Measurements from ENCODE around the gene HSPB7. TPM values are rescaled to one million over a fixed set of nuclear protein-coding genes. Genes with fewer than 3 reads are reported as not detected.

The HSPB7 gene
- total RNA-seq, 3 donors from 2014 or later (not counting 1 experiment from before 2014, with no cell fraction given) = not detected

DNA sequence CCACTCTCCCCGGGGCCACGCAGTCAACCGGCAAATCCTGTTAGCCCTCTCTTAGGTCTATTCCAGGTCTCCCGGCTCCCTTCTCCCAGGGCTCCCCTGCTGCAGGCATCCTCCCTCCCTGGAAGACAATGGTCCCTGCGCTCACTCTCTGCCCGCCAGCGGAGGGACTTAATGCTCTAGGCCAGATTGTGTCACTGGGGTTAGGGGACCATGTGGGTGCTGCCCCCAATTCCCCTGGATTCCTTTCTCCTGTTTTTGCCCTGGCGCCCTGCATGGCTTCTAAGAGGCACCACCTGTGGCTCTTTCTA, 47.4 kb upstream of the HSPB7 start:
- H3K36me3 ChIP-seq (ENCODE audit: control insufficient read depth, insufficient read depth, low read length) = no peaks in the 10 kb centered on the region
- H3K4me1 Mint-ChIP-seq = peaks cover 20 to 25% of the 10 kb centered on the region in 2 donors
- H3K27ac Mint-ChIP-seq = peak overlapping the region in 1 of 2 donors; percentile 68
- no peaks in the 10 kb centered on the region for H3K9me3 ChIP-seq (ENCODE audit: control insufficient read depth, insufficient read depth, low read length)
- H3K9me3 Mint-ChIP-seq = no peaks in the 10 kb centered on the region
- intact Hi-C loops (cut with micrococcal nuclease) = no loop called here
- TF ChIP-seq, protein P1, sequence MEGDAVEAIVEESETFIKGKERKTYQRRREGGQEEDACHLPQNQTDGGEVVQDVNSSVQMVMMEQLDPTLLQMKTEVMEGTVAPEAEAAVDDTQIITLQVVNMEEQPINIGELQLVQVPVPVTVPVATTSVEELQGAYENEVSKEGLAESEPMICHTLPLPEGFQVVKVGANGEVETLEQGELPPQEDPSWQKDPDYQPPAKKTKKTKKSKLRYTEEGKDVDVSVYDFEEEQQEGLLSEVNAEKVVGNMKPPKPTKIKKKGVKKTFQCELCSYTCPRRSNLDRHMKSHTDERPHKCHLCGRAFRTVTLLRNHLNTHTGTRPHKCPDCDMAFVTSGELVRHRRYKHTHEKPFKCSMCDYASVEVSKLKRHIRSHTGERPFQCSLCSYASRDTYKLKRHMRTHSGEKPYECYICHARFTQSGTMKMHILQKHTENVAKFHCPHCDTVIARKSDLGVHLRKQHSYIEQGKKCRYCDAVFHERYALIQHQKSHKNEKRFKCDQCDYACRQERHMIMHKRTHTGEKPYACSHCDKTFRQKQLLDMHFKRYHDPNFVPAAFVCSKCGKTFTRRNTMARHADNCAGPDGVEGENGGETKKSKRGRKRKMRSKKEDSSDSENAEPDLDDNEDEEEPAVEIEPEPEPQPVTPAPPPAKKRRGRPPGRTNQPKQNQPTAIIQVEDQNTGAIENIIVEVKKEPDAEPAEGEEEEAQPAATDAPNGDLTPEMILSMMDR (IDR thresholded peaks at IDR 0.05) = no peak
- H3K4me3 ChIP-seq (ENCODE audit: low read length) = no peak overlapping the region
- H3K27me3 ChIP-seq (ENCODE audit: control insufficient read depth, insufficient read depth, low read length) = no peaks in the 10 kb centered on the region
- H3K4me1 ChIP-seq (ENCODE audit: control insufficient read depth, insufficient read depth, low read length) = peaks cover 22% of the 10 kb centered on the region
- no peaks in the 10 kb centered on the region for H3K36me3 Mint-ChIP-seq
- DNase-seq (no peak), ATAC-seq (no peak)
- WGBS (ENCODE audit: insufficient coverage) = 84% methylated on average over 8 of the region's 8 CpGs
- no peak overlapping the region for H3K4me3 Mint-ChIP-seq
- peaks cover 6 to 18% of the 10 kb centered on the region in 2 donors for H3K27me3 Mint-ChIP-seq (ENCODE audit: low read depth in 2 of 2)
- H3K27ac ChIP-seq (ENCODE audit: low read length) = no peak overlapping the region

GRCh38 chr1:16064536-16065268, 46.9 kb upstream of the HSPB7 start:
- Histone ChIP-seq H3K36me3 (ENCODE audit: control insufficient read depth, insufficient read depth, low read length) (no peaks in the 10 kb centered on the region), H3K4me1 (ENCODE audit: control insufficient read depth, insufficient read depth, low read length) (peaks cover 17% of the 10 kb centered on the region), H3K27me3 (ENCODE audit: control insufficient read depth, insufficient read depth, low read length) (no peaks in the 10 kb centered on the region), H3K4me3 (ENCODE audit: low read length) (no peak overlapping the region), H3K9me3 (ENCODE audit: control insufficient read depth, insufficient read depth, low read length) (no peaks in the 10 kb centered on the region), H3K27ac (ENCODE audit: low read length) (no peak overlapping the region)
- intact Hi-C loops (cut with micrococcal nuclease) = no loop called here
- Mint-ChIP-seq H3K27ac (peak overlapping the region in 1 of 2 donors; percentile 68), H3K4me3 (peak overlapping the region; percentile 35), H3K9me3 (no peaks in the 10 kb centered on the region), H3K4me1 (peaks cover 16 to 20% of the 10 kb centered on the region in 2 donors), H3K36me3 (no peaks in the 10 kb centered on the region), H3K27me3 (ENCODE audit: low read depth in 2 of 2) (peaks cover 6 to 18% of the 10 kb centered on the region in 2 donors)
- TF ChIP-seq, protein P1 (IDR thresholded peaks at IDR 0.05) = no peak
- ATAC-seq (no peak), DNase-seq (no peak)
- 38% methylated on average over 13 of the region's 13 CpGs for WGBS (ENCODE audit: insufficient coverage)

- Mint-ChIP-seq H3K9me3 (no peaks in the 10 kb centered on the region), H3K4me1 (peaks cover 16 to 20% of the 10 kb centered on the region in 2 donors), H3K4me3 (no peak overlapping the region), H3K27me3 (ENCODE audit: low read depth in 2 of 2) (peaks cover 6 to 18% of the 10 kb centered on the region in 2 donors), H3K36me3 (no peaks in the 10 kb centered on the region), H3K27ac (peak overlapping the region in 1 of 2 donors; percentile 68)
- peaks cover 13% of the 10 kb centered on the region for H3K4me1 ChIP-seq (ENCODE audit: control insufficient read depth, insufficient read depth, low read length)
- H3K9me3 ChIP-seq (ENCODE audit: control insufficient read depth, insufficient read depth, low read length) = no peaks in the 10 kb centered on the region
- WGBS (ENCODE audit: insufficient coverage) = 47% methylated on average over 9 of the region's 9 CpGs
- H3K36me3 ChIP-seq (ENCODE audit: control insufficient read depth, insufficient read depth, low read length) = no peaks in the 10 kb centered on the region
- intact Hi-C loops (cut with micrococcal nuclease) = no loop called here
- TF ChIP-seq, protein P1 (IDR thresholded peaks at IDR 0.05) = no peak
- no peak overlapping the region for H3K4me3 ChIP-seq (ENCODE audit: low read length)
- H3K27me3 ChIP-seq (ENCODE audit: control insufficient read depth, insufficient read depth, low read length) = no peaks in the 10 kb centered on the region
- no peak for ATAC-seq
- no peak overlapping the region for H3K27ac ChIP-seq (ENCODE audit: low read length)
- DNase-seq = no peak
Observed at GRCh38 chr1:16063921-16064320, 46.1 kb upstream of the HSPB7 start.
